H9 (cell line): ENCODE results near the gene LRP1B. TPM values are rescaled to one million over a fixed set of nuclear protein-coding genes. Genes with fewer than 3 reads are reported as not detected.

Source experiments
- DNase-seq: peaks from one replicate; pipeline ENCODE4 v3.0.0-alpha.2; 2017
- H2AFZ ChIP-seq: one replicate; pipeline ENCODE4 v1.6.1; 2013; ENCODE audit warnings: mild to moderate bottlenecking, low read length, control low read depth, moderate library complexity
- H2AK5ac ChIP-seq: 2 replicates; pipeline ENCODE4 v1.6.1; 2013; ENCODE audit warnings: low read length, control low read depth, mixed read lengths; ENCODE audit not compliant: insufficient read length
- H2BK120ac ChIP-seq: one replicate; pipeline ENCODE4 v1.6.1; 2013; ENCODE audit warnings: low read depth, mild to moderate bottlenecking, low read length, control low read depth, inconsistent platforms; ENCODE audit not compliant: poor library complexity, severe bottlenecking
- H2BK12ac ChIP-seq: 2 replicates; pipeline ENCODE4 v1.6.1; 2013; ENCODE audit warnings: low read length, control low read depth, mixed read lengths, low read depth; ENCODE audit not compliant: insufficient read length
- H2BK15ac ChIP-seq: 2 replicates; pipeline ENCODE4 v1.6.1; 2013; ENCODE audit warnings: low read depth, low read length, control low read depth
- H2BK20ac ChIP-seq: one replicate; pipeline ENCODE4 v1.6.1; 2013; ENCODE audit warnings: low read depth, mild to moderate bottlenecking, low read length, control low read depth, inconsistent platforms; ENCODE audit not compliant: poor library complexity, severe bottlenecking
- H2BK5ac ChIP-seq: 2 replicates; pipeline ENCODE4 v1.6.1; 2013; ENCODE audit warnings: low read length, control low read depth, mixed read lengths; ENCODE audit not compliant: insufficient read length
- H3K14ac ChIP-seq: 2 replicates; pipeline ENCODE4 v1.6.1; 2013; ENCODE audit warnings: low read length, control low read depth; ENCODE audit not compliant: insufficient read depth
- H3K18ac ChIP-seq: 2 replicates; pipeline ENCODE4 v1.6.1; 2013; ENCODE audit warnings: low read depth, mild to moderate bottlenecking, mixed read lengths, low read length, control low read depth; ENCODE audit not compliant: insufficient read length
- H3K23ac ChIP-seq: 2 replicates; pipeline ENCODE4 v1.6.1; 2013; ENCODE audit warnings: low read length, control low read depth, mixed read lengths, low read depth; ENCODE audit not compliant: insufficient read length
- H3K23me2 ChIP-seq: 2 replicates; pipeline ENCODE4 v1.6.1; 2013; ENCODE audit warnings: low read depth, mild to moderate bottlenecking, mixed read lengths, low read length, control low read depth; ENCODE audit not compliant: insufficient read length, poor library complexity, severe bottlenecking
- H3K27ac ChIP-seq: 2 replicates; pipeline ENCODE4 v1.5.1; 2013; ENCODE audit warnings: low read length, control low read depth, mixed read lengths, low read depth; ENCODE audit not compliant: insufficient read length
- H3K27me3 ChIP-seq: 2 replicates; pipeline ENCODE4 v1.6.1; 2013; ENCODE audit warnings: low read length, control low read depth, inconsistent platforms; ENCODE audit not compliant: insufficient read depth
- H3K4ac ChIP-seq: 2 replicates; pipeline ENCODE4 v1.6.1; 2013; ENCODE audit warnings: low read depth, mild to moderate bottlenecking, control low read depth, inconsistent platforms, low read length, moderate library complexity
- H3K4me1 ChIP-seq: 2 replicates; pipeline ENCODE4 v1.6.1; 2013; ENCODE audit warnings: low read length, control low read depth, inconsistent platforms; ENCODE audit not compliant: insufficient read depth
- H3K4me2 ChIP-seq: 2 replicates; pipeline ENCODE4 v1.6.1; 2013; ENCODE audit warnings: low read length, control low read depth, mixed read lengths; ENCODE audit not compliant: insufficient read length, insufficient read depth
- H3K56ac ChIP-seq: 2 replicates; pipeline ENCODE4 v1.6.1; 2013; ENCODE audit warnings: low read depth, mild to moderate bottlenecking, mixed read lengths, low read length, control low read depth; ENCODE audit not compliant: insufficient read length
- H3K79me1 ChIP-seq: 2 replicates; pipeline ENCODE4 v1.6.1; 2013; ENCODE audit warnings: low read depth, mild to moderate bottlenecking, moderate library complexity, low read length, control low read depth, inconsistent platforms; ENCODE audit not compliant: insufficient read depth, poor library complexity, severe bottlenecking
- H3K79me2 ChIP-seq: 2 replicates; pipeline ENCODE4 v1.6.1; 2013; ENCODE audit warnings: low read length, control low read depth, inconsistent platforms; ENCODE audit not compliant: insufficient read depth
- H3K9ac ChIP-seq: 2 replicates; pipeline ENCODE4 v1.6.1; 2013; ENCODE audit warnings: low read length, control low read depth, mixed read lengths; ENCODE audit not compliant: insufficient read length; ENCODE audit errors: extremely low read depth
- H3K9me3 ChIP-seq: one replicate; pipeline ENCODE4 v1.6.1; 2013; ENCODE audit warnings: low read depth, low read length, inconsistent platforms; ENCODE audit not compliant: control insufficient read depth
- H3T11ph ChIP-seq: one replicate; pipeline ENCODE4 v1.6.1; 2013; ENCODE audit warnings: mild to moderate bottlenecking, low read length, control low read depth, inconsistent platforms
- H4K20me1 ChIP-seq: one replicate; pipeline ENCODE4 v1.6.1; 2013; ENCODE audit not compliant: control insufficient read depth, insufficient read length, insufficient read depth
- H4K5ac ChIP-seq: 2 replicates; pipeline ENCODE4 v1.6.1; 2013; ENCODE audit warnings: low read depth, mild to moderate bottlenecking, mixed read lengths, low read length, control low read depth; ENCODE audit not compliant: insufficient read length
- H4K8ac ChIP-seq: replicated peaks from 2 replicates; pipeline ENCODE4 v1.6.1; 2013; ENCODE audit warnings: low read length, control low read depth, mixed read lengths, low read depth; ENCODE audit not compliant: insufficient read length
- H4K91ac ChIP-seq: 2 replicates; pipeline ENCODE4 v1.6.1; 2013; ENCODE audit warnings: low read depth, mild to moderate bottlenecking, moderate library complexity, mixed read lengths, low read length, control low read depth; ENCODE audit not compliant: insufficient read length
- H3K27ac Mint-ChIP-seq, 3 experiments: 2 replicates in 2 of 3; 3 replicates in 1 of 3; pipeline ENCODE4 v1.8.0; 2020 to 2021; ENCODE audit warnings: mixed read lengths in 3 of 3, mild to moderate bottlenecking in 1 of 3, moderate library complexity in 1 of 3
- H3K27me3 Mint-ChIP-seq: 2 replicates; pipeline ENCODE4 v1.8.0; 2021; ENCODE audit warnings: low read depth, mild to moderate bottlenecking, moderate library complexity, mixed read lengths
- H3K36me3 Mint-ChIP-seq, 3 experiments: 2 replicates in 2 of 3; 3 replicates in 1 of 3; pipeline ENCODE4 v1.8.0; 2020 to 2021; ENCODE audit warnings: low read depth in 3 of 3, mixed read lengths in 3 of 3; ENCODE audit not compliant: insufficient read depth in 1 of 3
- H3K4me1 Mint-ChIP-seq, 2 experiments: 2 replicates each; pipeline ENCODE4 v1.8.0; 2020; ENCODE audit warnings: mixed read lengths in 2 of 2
- H3K4me3 Mint-ChIP-seq, 2 experiments: 2 replicates in 1 of 2; 3 replicates in 1 of 2; pipeline ENCODE4 v1.8.0; 2020 to 2021; ENCODE audit warnings: mild to moderate bottlenecking in 2 of 2, mixed read lengths in 2 of 2, moderate library complexity in 1 of 2
- H3K9me3 Mint-ChIP-seq, 2 experiments: 2 replicates in 1 of 2; 3 replicates in 1 of 2; pipeline ENCODE4 v1.8.0; 2020; ENCODE audit warnings: mild to moderate bottlenecking in 2 of 2, mixed read lengths in 2 of 2, moderate library complexity in 1 of 2
- CTCF ChIP-seq: fragments of 200-600 bp; sonication (generic); conservative IDR thresholded peaks from 3 replicates; pipeline ENCODE4 v1.8.0; 2021; ENCODE audit warnings: antibody characterized with exemption, mild to moderate bottlenecking
- total RNA-seq: library from RNA; stranded (reverse); gene quantifications from 2 replicates; pipeline ENCODE4 v1.2.1, GENCODE V29; 2021

The LRP1B gene
- total RNA-seq, 1 experiment from 2014 or later = not detected

GRCh38 chr2:141633132-141633531 is 497.7 kb downstream of the LRP1B start:
- TF ChIP-seq CTCF = no peak
- H3K27ac Mint-ChIP-seq = no peak overlapping the region
- no peaks in the 10 kb centered on the region for H3K9me3 ChIP-seq

More at GRCh38 chr2:141633132-141633531, 497.7 kb downstream of the LRP1B start:
- Histone ChIP-seq H4K8ac (no peak overlapping the region), H3K4me2 (no peak overlapping the region), H4K20me1 (no peaks in the 10 kb centered on the region), H3K23ac (no peak overlapping the region), H3T11ph (no peak overlapping the region), H3K27me3 (no peaks in the 10 kb centered on the region), H3K14ac (no peak overlapping the region), H2BK120ac (no peak overlapping the region), H4K91ac (no peak overlapping the region), H3K4me1 (no peaks in the 10 kb centered on the region), H2BK20ac (no peak overlapping the region), H3K18ac (no peak overlapping the region), H3K79me2 (no peaks in the 10 kb centered on the region), H3K9ac (no peak overlapping the region), H4K5ac (no peak overlapping the region), H2BK5ac (no peak overlapping the region), H3K79me1 (no peaks in the 10 kb centered on the region), H3K4ac (no peak overlapping the region), H3K27ac (no peak overlapping the region), H3K23me2 (no peaks in the 10 kb centered on the region), H3K56ac (no peak overlapping the region), H2AK5ac (no peak overlapping the region), H2AFZ (no peak overlapping the region), H2BK15ac (no peak overlapping the region), H2BK12ac (no peak overlapping the region)
- no peak for DNase-seq
- Mint-ChIP-seq H3K4me3 (no peak overlapping the region), H3K27me3 (no peaks in the 10 kb centered on the region), H3K9me3 (no peaks in the 10 kb centered on the region), H3K36me3 (0 out of 7 replicates have a peak, but pooled peaks cover 0 to 2% (median 0%) of the 10 kb centered on the region in 3 experiments), H3K4me1 (peaks cover 0 to 8% of the 10 kb centered on the region in 2 experiments; a peak in 2 of 4 replicates)
